Measurements from ENCODE around the gene TMEM178B. TPM values are rescaled to one million over a fixed set of nuclear protein-coding genes. Genes with fewer than 3 reads are reported as not detected.

The TMEM178B gene
- total RNA-seq, 4 donors from 2014 or later, result under 0.01 to 0.94 (median 0.35) TPM

- no peak for TF ChIP-seq CTCF (IDR thresholded peaks at IDR 0.05; ENCODE audit: low read depth)
Measured at GRCh38 chr7:141200191-141201108, 126.6 kb downstream of the TMEM178B start.

- no peak for TF ChIP-seq CTCF (IDR thresholded peaks at IDR 0.05; ENCODE audit: low read depth)
Measured at GRCh38 chr7:141201145-141201885, 127.5 kb downstream of the TMEM178B start.

- no peak for TF ChIP-seq CTCF (IDR thresholded peaks at IDR 0.05; ENCODE audit: low read depth)
Measured at GRCh38 chr7:141202535-141202934, 128.7 kb downstream of the TMEM178B start.

- TF ChIP-seq CTCF (IDR thresholded peaks at IDR 0.05; ENCODE audit: low read depth), result no peak
Measured at GRCh38 chr7:141203177-141203576, 129.3 kb downstream of the TMEM178B start.

- TF ChIP-seq CTCF (IDR thresholded peaks at IDR 0.05; ENCODE audit: low read depth), result no peak
Measured at GRCh38 chr7:141203586-141203985, 129.7 kb downstream of the TMEM178B start.

- no peak for TF ChIP-seq CTCF (IDR thresholded peaks at IDR 0.05; ENCODE audit: low read depth)
Measured at GRCh38 chr7:141207661-141208060, 133.8 kb downstream of the TMEM178B start.

GRCh38 chr7:141208539-141208938 is 134.7 kb downstream of the TMEM178B start:
- TF ChIP-seq CTCF (IDR thresholded peaks at IDR 0.05; ENCODE audit: low read depth), result no peak

Data from subcutaneous adipose tissue (tissue), 4 donors.